GM23248 (cell line): ENCODE measurements around the gene RPL9.

Source experiments
- EZH2 ChIP-seq: fragments of 200-600 bp; sonication (generic); IDR thresholded peaks from 2 replicates; pipeline ENCODE4 v1.6.1; 2018; ENCODE audit warnings: antibody characterized with exemption, mild to moderate bottlenecking; ENCODE audit not compliant: insufficient read depth, poor library complexity, severe bottlenecking
- EZH2phosphoT487 ChIP-seq: fragments of 200-600 bp; sonication (generic); IDR thresholded peaks from 2 replicates; pipeline ENCODE4 v1.6.1; 2018; ENCODE audit warnings: antibody characterized with exemption, moderate library complexity, mild to moderate bottlenecking, low read depth; ENCODE audit not compliant: insufficient read depth

DNA sequence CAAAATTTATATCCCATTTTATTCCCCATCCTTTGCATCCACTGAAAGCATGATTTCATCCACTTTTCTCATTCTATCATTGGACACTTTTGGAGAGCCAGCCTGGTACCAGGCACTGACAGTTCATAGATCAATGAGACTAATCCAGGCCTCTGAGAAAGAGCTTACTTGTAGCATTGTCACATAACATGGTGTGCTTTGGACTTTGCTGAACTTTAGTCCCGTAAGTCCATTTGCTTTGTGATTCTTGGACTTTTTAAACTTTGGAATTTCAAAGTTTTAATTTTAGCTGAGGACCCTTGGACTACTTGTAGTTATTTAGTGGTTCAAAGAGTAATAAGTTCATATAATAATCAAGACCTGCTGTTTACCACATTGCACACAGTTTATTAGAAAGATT, 11.7 kb upstream of the RPL9 start:
- TF ChIP-seq EZH2phosphoT487 (no peak), EZH2 (no peak)
